ENCODE data around the gene OARD1. TPM values are rescaled to one million over a fixed set of nuclear protein-coding genes. Genes with fewer than 3 reads are reported as not detected.
A peak's percentile ranks its signal among the peaks of the same experiment; 100 is the strongest.

The OARD1 gene
- polyA plus RNA-seq, 1 of the 3 experiments (the other 2 are of a cell fraction) = 5.6 TPM

DNA sequence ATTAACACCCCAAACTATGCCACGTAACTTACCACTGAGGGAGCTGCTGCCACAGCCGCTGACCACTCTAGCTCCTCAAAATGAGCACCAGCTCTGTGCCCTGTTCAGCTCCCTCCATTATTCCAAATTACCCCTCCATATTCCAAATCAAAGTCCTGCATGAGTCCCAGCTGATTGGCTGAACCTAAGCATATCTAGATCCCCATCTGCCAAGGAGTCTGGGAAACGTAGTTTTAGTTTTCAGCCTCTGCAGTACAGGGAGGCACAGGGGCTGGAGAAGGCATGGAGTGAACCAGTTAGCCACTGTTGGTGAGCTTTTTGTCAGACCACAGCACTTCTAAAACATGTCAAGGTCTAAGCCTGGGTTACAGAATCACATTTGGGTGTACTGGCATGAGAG is 49.0 kb downstream of the OARD1 start:
- TF ChIP-seq SMC3 (IDR thresholded peaks at IDR 0.05; ENCODE audit: low read depth, low read length) = no peak
- TF ChIP-seq FOXM1 (IDR thresholded peaks at IDR 0.05; ENCODE audit: low read depth) = no peak
- peak; percentile 58 for TF ChIP-seq GATA2 (CRISPR knock-in tag; IDR thresholded peaks at IDR 0.05)
- no peaks in the 10 kb centered on the region for H3K9me3 ChIP-seq
- H3K9ac ChIP-seq = no peak overlapping the region
- 90% methylated on average over 3 of the region's 3 CpGs for WGBS (ENCODE audit: low lambda C conversion rate)
- H3K27me3 ChIP-seq (ENCODE audit: insufficient read depth) = no peaks in the 10 kb centered on the region
- no peak overlapping the region for H2AFZ ChIP-seq (ENCODE audit: low read depth)
- H3K4me2 ChIP-seq = no peak overlapping the region
- DNase-seq = peak; percentile 48
- H3K9me2 ChIP-seq = no peaks in the 10 kb centered on the region
- no peaks in the 10 kb centered on the region for H3K79me2 ChIP-seq (ENCODE audit: insufficient read depth)
- no peaks in the 10 kb centered on the region for H3F3A ChIP-seq (replicated peaks; ENCODE audit: insufficient read depth)
- H3K27ac ChIP-seq (ENCODE audit: low read depth in 2 of 2, low read length in 1 of 2) = no peak overlapping the region
- H3K4me1 ChIP-seq (ENCODE audit: control insufficient read depth in 1 of 2, insufficient read depth in 2 of 2, low read depth in 1 of 2, low read length in 1 of 2) = peaks cover 0 to 20% of the 10 kb centered on the region in 2 experiments; a peak in 2 of 4 replicates
- no peak overlapping the region for H3K4me3 ChIP-seq (ENCODE audit: low read depth in 2 of 2, low read length in 1 of 2)
- no peaks in the 10 kb centered on the region for H3K36me3 ChIP-seq (replicated peaks in 1 of 2; ENCODE audit: control insufficient read depth in 1 of 2, insufficient read depth in 2 of 2, low read length in 1 of 2)
- ChIA-PET POLR2A (interaction anchor here (1.3 kb wide), 1 partner anchor 50 kb away, joined by 3 read pairs; the partner anchor contains the start of gene NFYA), CTCF (interaction anchor here (0.5 to 1.7 kb wide), 9 partner anchors 10 to 1042 kb away, joined by 3 to 4 read pairs (median 3); no protein-coding TSS in a partner anchor)
- no peaks in the 10 kb centered on the region for H4K20me1 ChIP-seq (ENCODE audit: insufficient read depth)

DNA sequence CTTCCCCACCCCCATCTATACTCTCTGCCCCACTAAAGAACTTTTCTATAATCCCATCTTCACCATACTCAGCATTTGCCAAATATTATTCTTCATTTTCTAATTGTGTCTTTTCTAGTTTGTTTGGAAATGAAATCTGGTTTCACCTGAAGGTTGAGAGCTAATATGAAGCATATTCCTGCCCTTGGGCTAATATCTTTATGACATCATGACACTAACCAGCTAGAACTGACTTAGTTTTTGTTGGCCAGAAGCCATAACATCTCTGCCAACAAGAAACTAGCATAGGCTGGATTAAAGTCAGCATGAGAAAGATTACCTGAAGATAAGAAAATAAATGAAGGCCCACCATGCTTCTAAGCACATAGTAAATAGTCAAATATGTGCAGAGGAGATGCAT is 49.9 kb downstream of the OARD1 start:
- Histone ChIP-seq H3K79me2 (ENCODE audit: insufficient read depth) (no peaks in the 10 kb centered on the region), H3K36me3 (replicated peaks in 1 of 2; ENCODE audit: control insufficient read depth in 1 of 2, insufficient read depth in 2 of 2, low read length in 1 of 2) (no peaks in the 10 kb centered on the region), H3K9me2 (no peaks in the 10 kb centered on the region), H4K20me1 (ENCODE audit: insufficient read depth) (no peaks in the 10 kb centered on the region), H3K27me3 (ENCODE audit: insufficient read depth) (no peaks in the 10 kb centered on the region), H3K9me3 (no peaks in the 10 kb centered on the region), H3K4me1 (ENCODE audit: control insufficient read depth in 1 of 2, insufficient read depth in 2 of 2, low read depth in 1 of 2, low read length in 1 of 2) (peaks cover 0 to 14% of the 10 kb centered on the region in 2 experiments; a peak in 2 of 4 replicates), H3K9ac (no peak overlapping the region), H3K27ac (ENCODE audit: low read depth in 2 of 2, low read length in 1 of 2) (peak overlapping the region in 1 of 2 experiments; percentile 0; a peak in 2 of 4 replicates), H2AFZ (ENCODE audit: low read depth) (no peak overlapping the region), H3F3A (replicated peaks; ENCODE audit: insufficient read depth) (no peaks in the 10 kb centered on the region), H3K4me2 (no peak overlapping the region), H3K4me3 (ENCODE audit: low read depth in 2 of 2, low read length in 1 of 2) (no peak overlapping the region)
- DNase-seq = peak; percentile 56
- CTCF ChIA-PET = interaction anchor here (0.6 to 1.7 kb wide), 9 partner anchors 10 to 847 kb away, joined by 3 to 4 read pairs (median 3); no protein-coding TSS in a partner anchor
- TF ChIP-seq GATA2 (CRISPR knock-in tag; IDR thresholded peaks at IDR 0.05) (peak; percentile 69), TCF12 (IDR thresholded peaks at IDR 0.05) (peak; percentile 28; the same call in 1 of the 2 replicates), EP300 (IDR thresholded peaks at IDR 0.05; ENCODE audit: borderline replicate concordance in 1 of 2, low read depth in 1 of 2, low read length in 1 of 2) (peak in 1 of 2 experiments; percentile 22; a peak in 1 of 4 replicates), JUND (IDR thresholded peaks at IDR 0.05) (no peak), RXRA (IDR thresholded peaks at IDR 0.05; ENCODE audit: borderline replicate concordance, low read depth) (no peak), SMC3 (IDR thresholded peaks at IDR 0.05; ENCODE audit: low read depth, low read length) (no peak), NFIC (IDR thresholded peaks at IDR 0.05; ENCODE audit: borderline replicate concordance) (peak; percentile 21; the same call in 1 of the 2 replicates), FOXJ3 (CRISPR knock-in tag; IDR thresholded peaks at IDR 0.05) (0 out of 2 replicates have a peak, but pooled peaks have one; percentile 18), TEAD4 (IDR thresholded peaks at IDR 0.05; ENCODE audit: borderline replicate concordance, insufficient read depth) (no peak), POLR2AphosphoS5 (IDR thresholded peaks at IDR 0.05; ENCODE audit: low read depth, low read length) (no peak)
- TF ChIP-seq, protein P1, sequence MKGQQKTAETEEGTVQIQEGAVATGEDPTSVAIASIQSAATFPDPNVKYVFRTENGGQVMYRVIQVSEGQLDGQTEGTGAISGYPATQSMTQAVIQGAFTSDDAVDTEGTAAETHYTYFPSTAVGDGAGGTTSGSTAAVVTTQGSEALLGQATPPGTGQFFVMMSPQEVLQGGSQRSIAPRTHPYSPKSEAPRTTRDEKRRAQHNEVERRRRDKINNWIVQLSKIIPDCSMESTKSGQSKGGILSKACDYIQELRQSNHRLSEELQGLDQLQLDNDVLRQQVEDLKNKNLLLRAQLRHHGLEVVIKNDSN (IDR thresholded peaks at IDR 0.05; ENCODE audit: borderline replicate concordance, low read depth) = no peak
- TF ChIP-seq, protein P2, sequence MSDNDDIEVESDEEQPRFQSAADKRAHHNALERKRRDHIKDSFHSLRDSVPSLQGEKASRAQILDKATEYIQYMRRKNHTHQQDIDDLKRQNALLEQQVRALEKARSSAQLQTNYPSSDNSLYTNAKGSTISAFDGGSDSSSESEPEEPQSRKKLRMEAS (IDR thresholded peaks at IDR 0.05; ENCODE audit: low read depth) = no peak
- TF ChIP-seq, protein P3, sequence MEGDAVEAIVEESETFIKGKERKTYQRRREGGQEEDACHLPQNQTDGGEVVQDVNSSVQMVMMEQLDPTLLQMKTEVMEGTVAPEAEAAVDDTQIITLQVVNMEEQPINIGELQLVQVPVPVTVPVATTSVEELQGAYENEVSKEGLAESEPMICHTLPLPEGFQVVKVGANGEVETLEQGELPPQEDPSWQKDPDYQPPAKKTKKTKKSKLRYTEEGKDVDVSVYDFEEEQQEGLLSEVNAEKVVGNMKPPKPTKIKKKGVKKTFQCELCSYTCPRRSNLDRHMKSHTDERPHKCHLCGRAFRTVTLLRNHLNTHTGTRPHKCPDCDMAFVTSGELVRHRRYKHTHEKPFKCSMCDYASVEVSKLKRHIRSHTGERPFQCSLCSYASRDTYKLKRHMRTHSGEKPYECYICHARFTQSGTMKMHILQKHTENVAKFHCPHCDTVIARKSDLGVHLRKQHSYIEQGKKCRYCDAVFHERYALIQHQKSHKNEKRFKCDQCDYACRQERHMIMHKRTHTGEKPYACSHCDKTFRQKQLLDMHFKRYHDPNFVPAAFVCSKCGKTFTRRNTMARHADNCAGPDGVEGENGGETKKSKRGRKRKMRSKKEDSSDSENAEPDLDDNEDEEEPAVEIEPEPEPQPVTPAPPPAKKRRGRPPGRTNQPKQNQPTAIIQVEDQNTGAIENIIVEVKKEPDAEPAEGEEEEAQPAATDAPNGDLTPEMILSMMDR (IDR thresholded peaks at IDR 0.05) = no peak
- TF ChIP-seq, protein P4, sequence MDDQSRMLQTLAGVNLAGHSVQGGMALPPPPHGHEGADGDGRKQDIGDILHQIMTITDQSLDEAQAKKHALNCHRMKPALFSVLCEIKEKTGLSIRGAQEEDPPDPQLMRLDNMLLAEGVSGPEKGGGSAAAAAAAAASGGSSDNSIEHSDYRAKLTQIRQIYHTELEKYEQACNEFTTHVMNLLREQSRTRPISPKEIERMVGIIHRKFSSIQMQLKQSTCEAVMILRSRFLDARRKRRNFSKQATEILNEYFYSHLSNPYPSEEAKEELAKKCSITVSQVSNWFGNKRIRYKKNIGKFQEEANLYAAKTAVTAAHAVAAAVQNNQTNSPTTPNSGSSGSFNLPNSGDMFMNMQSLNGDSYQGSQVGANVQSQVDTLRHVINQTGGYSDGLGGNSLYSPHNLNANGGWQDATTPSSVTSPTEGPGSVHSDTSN (IDR thresholded peaks at IDR 0.05) = peak; percentile 6; the same call in 1 of the 2 replicates
- POLR2A ChIA-PET = interaction anchor here (1.3 kb wide), 1 partner anchor 51 kb away, joined by 3 read pairs; the partner anchor contains the start of gene NFYA
